Measurements from ENCODE around the gene LIMCH1.
"Not testable (repeated sequence)": the region's sequence is repeated elsewhere in the genome, so short reads cannot be mapped to it uniquely, and the experiment has no call there.

Gene LIMCH1

DNA sequence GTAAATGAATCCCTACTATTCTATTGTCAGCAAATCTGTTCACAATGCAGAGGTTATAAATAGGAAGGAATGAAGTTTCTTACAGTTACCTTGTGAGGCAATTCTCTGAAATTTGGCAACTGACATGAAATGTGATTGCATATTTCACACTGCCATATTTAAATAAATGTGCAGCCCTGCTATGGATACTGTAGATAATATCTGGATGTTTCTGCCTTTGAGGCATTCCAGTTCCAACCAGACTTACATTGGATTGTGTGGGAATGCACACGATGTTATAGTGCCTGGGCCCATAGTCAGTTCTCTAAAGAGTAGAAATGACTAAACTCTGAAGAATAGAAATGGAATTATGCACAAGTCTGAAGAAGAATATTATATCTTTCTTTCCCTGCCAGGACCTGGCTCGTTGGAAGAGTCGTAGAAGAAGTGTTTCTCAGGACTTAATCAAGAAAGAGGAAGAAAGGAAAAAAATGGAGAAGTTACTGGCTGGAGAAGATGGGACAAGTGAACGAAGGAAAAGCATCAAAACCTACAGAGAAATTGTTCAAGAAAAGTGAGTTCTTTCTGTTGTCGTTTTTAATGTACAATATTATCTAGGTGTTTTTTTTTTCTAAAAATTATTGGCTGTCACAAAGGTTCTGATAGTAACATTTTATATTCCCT, 107.9 kb downstream of the LIMCH1 start:
- Histone ChIP-seq H3K27me3 (ENCODE audit: insufficient read depth, low read length) (peaks cover 16% of the 10 kb centered on the region), H3K36me3 (ENCODE audit: insufficient read depth, low read length) (no peaks in the 10 kb centered on the region), H3K4me1 (ENCODE audit: insufficient read depth, low read length) (peaks cover 16% of the 10 kb centered on the region), H3K27ac (ENCODE audit: low read depth, low read length) (no peak overlapping the region), H3K4me3 (ENCODE audit: low read length) (no peak overlapping the region), H3K9ac (ENCODE audit: low read depth, low read length) (no peak overlapping the region), H3K9me3 (ENCODE audit: insufficient read depth, low read depth, low read length) (no peaks in the 10 kb centered on the region)
- 85% methylated on average over 4 of the region's 5 CpGs for WGBS

GRCh38 chr4:41646862-41647261, 108.9 kb downstream of the LIMCH1 start:
- Histone ChIP-seq H3K9me3 (ENCODE audit: insufficient read depth, low read depth, low read length) (no peaks in the 10 kb centered on the region), H3K36me3 (ENCODE audit: insufficient read depth, low read length) (no peaks in the 10 kb centered on the region), H3K4me1 (ENCODE audit: insufficient read depth, low read length) (peaks cover 16% of the 10 kb centered on the region), H3K9ac (ENCODE audit: low read depth, low read length) (no peak overlapping the region), H3K4me3 (ENCODE audit: low read length) (no peak overlapping the region), H3K27ac (ENCODE audit: low read depth, low read length) (no peak overlapping the region), H3K27me3 (ENCODE audit: insufficient read depth, low read length) (peaks cover 16% of the 10 kb centered on the region)
- 100% methylated on average over 1 of the region's 1 CpG for WGBS

DNA sequence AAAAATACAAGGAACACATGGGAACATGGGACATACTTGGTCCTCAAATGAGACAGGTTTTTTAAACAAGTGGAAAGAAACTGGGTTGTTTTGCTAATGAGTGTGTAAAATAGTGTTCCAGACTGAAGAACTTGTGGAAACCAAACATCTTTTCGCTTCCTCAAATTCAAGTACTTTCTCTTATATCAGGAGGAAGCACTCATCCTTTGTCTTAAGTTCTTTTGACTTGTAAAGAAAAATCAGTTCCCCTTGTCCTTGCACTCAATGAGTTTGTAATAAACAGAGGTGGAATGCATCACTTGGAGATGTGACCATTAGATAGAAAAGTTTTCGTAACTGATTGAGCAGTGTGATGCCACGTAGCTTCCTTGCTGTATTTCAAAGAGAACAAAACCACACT, 109.4 kb downstream of the LIMCH1 start:
- Histone ChIP-seq H3K9ac (ENCODE audit: low read depth, low read length) (no peak overlapping the region), H3K36me3 (ENCODE audit: insufficient read depth, low read length) (no peaks in the 10 kb centered on the region), H3K4me1 (ENCODE audit: insufficient read depth, low read length) (peaks cover 16% of the 10 kb centered on the region), H3K27me3 (ENCODE audit: insufficient read depth, low read length) (peaks cover 16% of the 10 kb centered on the region), H3K9me3 (ENCODE audit: insufficient read depth, low read depth, low read length) (no peaks in the 10 kb centered on the region), H3K27ac (ENCODE audit: low read depth, low read length) (no peak overlapping the region), H3K4me3 (ENCODE audit: low read length) (no peak overlapping the region)
- WGBS: 100% methylated on average over 3 of the region's 3 CpGs

DNA sequence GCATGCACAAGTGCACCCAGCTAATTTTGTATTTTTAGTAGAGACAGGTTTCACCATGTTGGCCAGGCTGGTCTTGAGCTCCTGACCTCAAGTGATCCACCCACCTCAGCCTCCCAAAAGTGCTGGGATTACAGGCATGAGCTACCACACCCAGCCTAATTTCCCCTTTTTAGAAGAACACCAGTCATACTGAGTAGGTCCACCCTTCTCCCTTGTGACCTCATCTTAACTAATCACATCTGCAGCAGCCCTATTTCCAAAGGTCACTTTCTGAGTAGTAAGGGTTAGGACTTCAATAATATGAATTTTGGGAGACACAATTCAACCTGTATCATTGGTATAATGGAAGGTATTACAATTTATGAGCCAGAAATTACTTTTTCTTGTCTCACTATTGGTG, 113.2 kb downstream of the LIMCH1 start:
- not testable (repeated sequence) for H3K36me3 ChIP-seq (ENCODE audit: insufficient read depth, low read length); H3K9ac ChIP-seq (ENCODE audit: low read depth, low read length); H3K9me3 ChIP-seq (ENCODE audit: insufficient read depth, low read depth, low read length); H3K27me3 ChIP-seq (ENCODE audit: insufficient read depth, low read length); H3K4me3 ChIP-seq (ENCODE audit: low read length); H3K27ac ChIP-seq (ENCODE audit: low read depth, low read length); H3K4me1 ChIP-seq (ENCODE audit: insufficient read depth, low read length)

DNA sequence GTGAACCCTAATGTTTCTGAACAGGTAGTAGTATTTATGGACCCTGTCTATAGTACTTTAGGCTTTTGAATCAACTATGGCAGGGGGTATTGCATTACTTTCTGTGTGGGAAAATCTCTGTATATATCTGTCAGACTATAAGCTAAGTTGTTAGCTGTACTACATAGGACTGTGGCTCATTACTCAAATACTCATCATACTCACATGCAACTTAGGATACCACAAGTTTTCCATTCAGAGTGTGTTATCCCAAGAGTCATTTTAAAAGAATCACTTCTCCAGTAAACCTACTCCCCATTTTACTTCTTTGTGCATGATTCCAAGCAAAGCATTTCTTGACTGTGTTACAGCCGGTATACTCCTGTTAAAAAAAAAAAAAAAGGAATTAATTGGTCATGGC, 115.0 kb downstream of the LIMCH1 start:
- Histone ChIP-seq H3K4me1 (ENCODE audit: insufficient read depth, low read length) (no peaks in the 10 kb centered on the region), H3K27me3 (ENCODE audit: insufficient read depth, low read length) (no peaks in the 10 kb centered on the region), H3K36me3 (ENCODE audit: insufficient read depth, low read length) (no peaks in the 10 kb centered on the region), H3K9me3 (ENCODE audit: insufficient read depth, low read depth, low read length) (no peaks in the 10 kb centered on the region), H3K9ac (ENCODE audit: low read depth, low read length) (no peak overlapping the region), H3K4me3 (ENCODE audit: low read length) (no peak overlapping the region), H3K27ac (ENCODE audit: low read depth, low read length) (no peak overlapping the region)
- WGBS: 100% methylated on average over 1 of the region's 1 CpG

DNA sequence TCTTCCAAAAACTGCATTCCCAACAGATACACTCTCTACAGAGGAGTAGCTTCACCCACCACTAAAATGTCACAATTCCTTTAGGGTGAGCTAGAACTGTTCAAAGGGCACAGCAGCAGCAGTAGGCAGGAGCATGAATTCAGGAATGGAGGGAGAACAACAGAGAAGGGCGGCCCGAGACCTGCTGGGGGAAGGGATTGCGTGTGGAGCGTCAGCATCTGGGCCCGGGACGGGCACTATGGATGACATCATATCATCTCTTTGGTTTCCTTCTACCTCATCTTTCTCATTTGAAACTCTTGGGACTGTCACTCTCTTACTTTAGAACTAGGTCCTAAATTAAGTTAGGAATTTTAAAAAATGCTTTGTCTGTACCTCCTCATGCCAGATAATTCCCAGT, 115.6 kb downstream of the LIMCH1 start:
- Histone ChIP-seq H3K4me3 (ENCODE audit: low read length) (no peak overlapping the region), H3K27me3 (ENCODE audit: insufficient read depth, low read length) (no peaks in the 10 kb centered on the region), H3K36me3 (ENCODE audit: insufficient read depth, low read length) (no peaks in the 10 kb centered on the region), H3K9me3 (ENCODE audit: insufficient read depth, low read depth, low read length) (no peaks in the 10 kb centered on the region), H3K27ac (ENCODE audit: low read depth, low read length) (no peak overlapping the region), H3K4me1 (ENCODE audit: insufficient read depth, low read length) (no peaks in the 10 kb centered on the region), H3K9ac (ENCODE audit: low read depth, low read length) (no peak overlapping the region)
- WGBS: 92% methylated on average over 6 of the region's 6 CpGs

DNA sequence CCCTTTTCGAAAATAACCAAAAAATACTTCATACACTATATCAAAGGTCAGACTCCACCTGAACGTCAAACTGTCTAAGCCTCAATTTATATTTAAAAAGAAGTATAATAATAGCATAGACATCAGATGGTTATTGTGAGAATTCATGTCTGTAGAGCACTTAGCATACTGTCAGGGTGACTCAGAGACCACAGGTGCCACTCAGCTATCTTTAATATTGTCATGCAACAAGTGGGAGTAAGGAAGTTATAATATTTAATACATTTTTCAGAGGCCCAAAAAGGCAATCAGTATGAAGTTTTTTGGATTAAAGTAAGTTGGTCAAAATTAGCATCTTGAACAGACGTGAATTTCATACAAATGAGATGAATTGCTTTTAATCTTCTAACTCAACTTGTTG, 117.2 kb downstream of the LIMCH1 start:
- Histone ChIP-seq H3K27me3 (ENCODE audit: insufficient read depth, low read length) (no peaks in the 10 kb centered on the region), H3K4me3 (ENCODE audit: low read length) (no peak overlapping the region), H3K4me1 (ENCODE audit: insufficient read depth, low read length) (no peaks in the 10 kb centered on the region), H3K9me3 (ENCODE audit: insufficient read depth, low read depth, low read length) (no peaks in the 10 kb centered on the region), H3K27ac (ENCODE audit: low read depth, low read length) (no peak overlapping the region), H3K36me3 (ENCODE audit: insufficient read depth, low read length) (no peaks in the 10 kb centered on the region), H3K9ac (ENCODE audit: low read depth, low read length) (no peak overlapping the region)
- 80% methylated on average over 2 of the region's 3 CpGs for WGBS

DNA sequence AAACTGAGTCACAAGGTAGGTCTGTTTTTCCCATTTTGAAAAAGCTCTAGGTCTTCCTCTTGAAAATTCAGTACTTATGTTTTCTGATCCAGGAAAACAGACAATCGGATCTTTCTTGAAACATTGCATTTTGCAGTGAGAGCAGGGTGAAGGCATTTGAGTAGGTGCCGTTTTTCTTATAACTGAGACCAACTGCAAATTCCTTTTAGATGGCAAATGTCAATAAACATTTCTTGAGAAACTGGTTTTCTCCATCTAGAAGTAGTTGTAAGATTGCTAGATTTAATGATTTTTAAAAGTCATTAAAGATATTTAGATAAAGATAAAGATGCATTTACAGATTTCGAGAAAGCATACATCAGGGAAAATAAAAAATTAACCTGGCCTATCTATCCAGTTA, 118.1 kb downstream of the LIMCH1 start:
- Histone ChIP-seq H3K4me3 (ENCODE audit: low read length) (no peak overlapping the region), H3K27ac (ENCODE audit: low read depth, low read length) (no peak overlapping the region), H3K9me3 (ENCODE audit: insufficient read depth, low read depth, low read length) (no peaks in the 10 kb centered on the region), H3K36me3 (ENCODE audit: insufficient read depth, low read length) (no peaks in the 10 kb centered on the region), H3K4me1 (ENCODE audit: insufficient read depth, low read length) (no peaks in the 10 kb centered on the region), H3K27me3 (ENCODE audit: insufficient read depth, low read length) (no peaks in the 10 kb centered on the region), H3K9ac (ENCODE audit: low read depth, low read length) (no peak overlapping the region)
- 95% methylated on average over 2 of the region's 3 CpGs for WGBS

- H3K4me3 ChIP-seq (ENCODE audit: low read length): no peak overlapping the region
- no peaks in the 10 kb centered on the region for H3K27me3 ChIP-seq (ENCODE audit: insufficient read depth, low read length)
- no peak overlapping the region for H3K9ac ChIP-seq (ENCODE audit: low read depth, low read length)
- H3K4me1 ChIP-seq (ENCODE audit: insufficient read depth, low read length): no peaks in the 10 kb centered on the region
- H3K27ac ChIP-seq (ENCODE audit: low read depth, low read length): no peak overlapping the region
- H3K9me3 ChIP-seq (ENCODE audit: insufficient read depth, low read depth, low read length): no peaks in the 10 kb centered on the region
- 95% methylated on average over 15 of the region's 15 CpGs for WGBS
- no peaks in the 10 kb centered on the region for H3K36me3 ChIP-seq (ENCODE audit: insufficient read depth, low read length)
Observed at GRCh38 chr4:41656572-41657520, 118.9 kb downstream of the LIMCH1 start.

GRCh38 chr4:41657561-41657960, 119.6 kb downstream of the LIMCH1 start:
- 83% methylated on average over 4 of the region's 4 CpGs for WGBS
- no peaks in the 10 kb centered on the region for H3K27me3 ChIP-seq (ENCODE audit: insufficient read depth, low read length)
- no peak overlapping the region for H3K9ac ChIP-seq (ENCODE audit: low read depth, low read length)
- no peaks in the 10 kb centered on the region for H3K36me3 ChIP-seq (ENCODE audit: insufficient read depth, low read length)
- H3K4me1 ChIP-seq (ENCODE audit: insufficient read depth, low read length): no peaks in the 10 kb centered on the region
- no peak overlapping the region for H3K4me3 ChIP-seq (ENCODE audit: low read length)
- H3K9me3 ChIP-seq (ENCODE audit: insufficient read depth, low read depth, low read length): no peaks in the 10 kb centered on the region
- no peak overlapping the region for H3K27ac ChIP-seq (ENCODE audit: low read depth, low read length)

DNA sequence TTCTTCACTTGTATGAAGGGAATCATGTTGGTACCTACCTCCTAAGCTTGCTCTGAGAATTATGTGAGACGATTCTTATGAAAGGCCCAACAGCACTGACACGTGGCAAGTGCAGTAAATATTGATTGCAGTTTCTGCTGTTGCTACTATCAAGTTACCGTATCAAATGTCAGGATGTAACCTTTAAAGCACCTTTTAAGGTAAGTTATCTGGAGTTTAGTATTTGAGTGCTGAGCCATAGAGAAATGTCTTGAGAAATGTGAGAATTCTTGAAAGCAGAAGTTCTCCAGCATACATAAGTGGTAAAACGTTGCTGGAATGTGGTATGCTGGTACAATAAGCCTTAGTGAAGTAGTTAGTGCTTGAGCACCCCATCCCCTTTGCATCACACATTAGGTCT, 120.2 kb downstream of the LIMCH1 start:
- Histone ChIP-seq H3K4me1 (ENCODE audit: insufficient read depth, low read length) (no peaks in the 10 kb centered on the region), H3K27ac (ENCODE audit: low read depth, low read length) (no peak overlapping the region), H3K9me3 (ENCODE audit: insufficient read depth, low read depth, low read length) (no peaks in the 10 kb centered on the region), H3K4me3 (ENCODE audit: low read length) (no peak overlapping the region), H3K36me3 (ENCODE audit: insufficient read depth, low read length) (no peaks in the 10 kb centered on the region), H3K27me3 (ENCODE audit: insufficient read depth, low read length) (no peaks in the 10 kb centered on the region), H3K9ac (ENCODE audit: low read depth, low read length) (no peak overlapping the region)
- WGBS: 82% methylated on average over 4 of the region's 4 CpGs

All from HUES64 (cell line).